CD4-positive, alpha-beta memory T cell (primary cell): ENCODE results near the gene CDHR1. TPM values are rescaled to one million over a fixed set of nuclear protein-coding genes. Genes with fewer than 3 reads are reported as not detected.

ENCODE experiments used
- CTCF ChIA-PET: fragments of 350-600 bp; sonication (Branson Sonifier 250); formaldehyde crosslinking; loops from one replicate; lab custom pipeline; 2021; ENCODE audit warnings: inconsistent platforms; ENCODE audit not compliant: partially characterized antibody; lab: Charles Lee
- POLR2A ChIA-PET: fragments of 350-600 bp; sonication (Branson Sonifier 250); formaldehyde crosslinking; loops from one replicate; lab custom pipeline; 2021; ENCODE audit not compliant: partially characterized antibody; lab: Charles Lee
- DNase-seq, 5 donors: peaks; one replicate each; pipeline versions ENCODE4 v3.0.0 to v3.0.0-alpha.2; 2020 to 2022; ENCODE audit warnings: mixed read lengths in 1 of 5
- H3K27ac ChIP-seq: one replicate; pipeline ENCODE4 v1.7.0; 2013; ENCODE audit warnings: low read depth, low read length
- H3K27me3 ChIP-seq: 2 replicates; pipeline ENCODE4 v1.7.0; 2013; ENCODE audit warnings: mild to moderate bottlenecking, low read length, moderate library complexity; ENCODE audit not compliant: insufficient read depth
- H3K36me3 ChIP-seq: 2 replicates; pipeline ENCODE4 v1.7.0; 2013; ENCODE audit warnings: mild to moderate bottlenecking, low read length, moderate library complexity; ENCODE audit not compliant: insufficient read depth
- H3K4me1 ChIP-seq: 2 replicates; pipeline ENCODE4 v1.7.0; 2013; ENCODE audit warnings: mild to moderate bottlenecking, low read length, moderate library complexity; ENCODE audit not compliant: insufficient read depth
- H3K4me3 ChIP-seq, 2 donors: one replicate each; pipeline ENCODE4 v1.7.0; 2013; ENCODE audit warnings: low read length in 2 of 2, mild to moderate bottlenecking in 1 of 2
- H3K9me3 ChIP-seq, 2 donors: one replicate each; pipeline ENCODE4 v1.7.0; 2013; ENCODE audit warnings: low read length in 2 of 2, control low read depth in 1 of 2; ENCODE audit not compliant: control insufficient read depth in 1 of 2
- H3K27ac Mint-ChIP-seq, 7 donors: one replicate each; pipeline ENCODE4 v1.8.0; 2020 to 2021; ENCODE audit warnings: mixed read lengths in 7 of 7, mild to moderate bottlenecking in 6 of 7, inconsistent platforms in 3 of 7, moderate library complexity in 3 of 7
- H3K27me3 Mint-ChIP-seq, 2 donors: one replicate each; pipeline ENCODE4 v1.8.0; 2020 to 2021; ENCODE audit warnings: mixed read lengths in 2 of 2
- H3K36me3 Mint-ChIP-seq, 2 donors: one replicate each; pipeline ENCODE4 v1.8.0; 2020 to 2021; ENCODE audit warnings: mixed read lengths in 2 of 2, inconsistent platforms in 1 of 2, mild to moderate bottlenecking in 1 of 2
- H3K4me1 Mint-ChIP-seq, 4 donors: one replicate each; pipeline ENCODE4 v1.8.0; 2020 to 2021; ENCODE audit warnings: mixed read lengths in 4 of 4, mild to moderate bottlenecking in 1 of 4
- H3K4me3 Mint-ChIP-seq, 8 donors: one replicate each; pipeline ENCODE4 v1.8.0; 2020 to 2021; ENCODE audit warnings: mixed read lengths in 8 of 8, mild to moderate bottlenecking in 7 of 8, moderate library complexity in 6 of 8, inconsistent platforms in 3 of 8
- H3K9me3 Mint-ChIP-seq, 8 donors: one replicate each; pipeline ENCODE4 v1.8.0; 2020 to 2021; ENCODE audit warnings: mixed read lengths in 8 of 8, mild to moderate bottlenecking in 5 of 8, inconsistent platforms in 3 of 8, moderate library complexity in 1 of 8
- intact Hi-C: fragments of 100-400 bp; cut with micrococcal nuclease; formaldehyde crosslinking; loops from one replicate; pipeline ENCODE4 v1.15.1; 2023
- polyA plus RNA-seq, 2 donors: library from polyadenylated mRNA; unstranded; fragments of 300-500 nt; fragmentation: Illumina TruSeq; gene quantifications; one replicate each; pipeline ENCODE4 v1.2.3, GENCODE V29; 2021
- total RNA-seq, 2 experiments: library from RNA; stranded (reverse); gene quantifications; one replicate each; pipeline ENCODE4 v1.2.3, GENCODE V29; 2021

Gene CDHR1
- total and polyA plus RNA-seq, 4 experiments from 2014 or later = 0.12 to 0.17 TPM; not detected in 2

DNA sequence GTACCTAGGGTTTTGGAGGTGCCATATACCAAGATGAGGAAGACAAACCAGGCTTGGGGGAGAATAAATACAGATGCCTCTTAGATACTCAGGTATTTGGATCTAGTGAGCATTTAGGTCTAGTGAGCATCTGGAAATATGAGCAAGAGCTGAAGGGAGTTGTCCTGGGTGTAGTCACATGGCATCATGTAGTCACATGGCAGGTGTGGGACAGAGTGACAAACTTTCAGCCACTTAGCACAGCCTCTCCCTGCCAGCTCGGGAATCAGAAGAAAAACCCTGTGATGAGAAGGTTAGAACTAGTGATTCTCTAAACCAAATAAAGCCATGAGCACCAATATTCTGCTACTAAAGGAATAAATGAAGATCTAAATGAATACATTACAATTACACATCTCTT, 74.8 kb downstream of the CDHR1 start:
- Mint-ChIP-seq H3K36me3 (no peaks in the 10 kb centered on the region), H3K9me3 (no peaks in the 10 kb centered on the region), H3K27ac (peak overlapping the region in 1 of 7 donors; percentile 1), H3K4me3 (no peak overlapping the region), H3K27me3 (peaks cover 2 to 4% of the 10 kb centered on the region in 2 donors), H3K4me1 (peaks cover 13 to 19% (median 15%) of the 10 kb centered on the region in 4 donors)
- POLR2A ChIA-PET = no interaction called here
- no peaks in the 10 kb centered on the region for H3K27me3 ChIP-seq
- DNase-seq = no peak
- no peaks in the 10 kb centered on the region for H3K36me3 ChIP-seq
- no peaks in the 10 kb centered on the region for H3K4me1 ChIP-seq
- intact Hi-C loops = no loop called here
- no peaks in the 10 kb centered on the region for H3K9me3 ChIP-seq
- no peak overlapping the region for H3K4me3 ChIP-seq
- CTCF ChIA-PET = interaction anchor here (0.9 to 11.3 kb wide), 4 partner anchors 17 to 269 kb away, joined by 3 to 326 read pairs (median 5); no protein-coding TSS in a partner anchor
- no peak overlapping the region for H3K27ac ChIP-seq

Other genes starting within 250 kb of the CDHR1 start
- 10 to 100 TPM; 83.4 to 88.6 TPM for gene GHITM, start 55.0 kb upstream of the CDHR1 start, total RNA-seq
- gene GHITM, start 55.0 kb upstream of the CDHR1 start, polyA plus RNA-seq = 100 to 1,000 TPM; 258 to 525 TPM
- gene GPR15LG, start 20.7 kb upstream of the CDHR1 start, total RNA-seq = not detected
- gene GPR15LG, start 20.7 kb upstream of the CDHR1 start, polyA plus RNA-seq = not detected
- gene LRIT2, start 31.0 kb downstream of the CDHR1 start, total RNA-seq = not detected
- gene LRIT2, start 31.0 kb downstream of the CDHR1 start, polyA plus RNA-seq = not detected
- gene LRIT1, start 47.0 kb downstream of the CDHR1 start, total RNA-seq = not detected
- not detected for gene LRIT1, start 47.0 kb downstream of the CDHR1 start, polyA plus RNA-seq
- not detected for gene RGR, start 50.5 kb downstream of the CDHR1 start, total RNA-seq
- not detected for gene RGR, start 50.5 kb downstream of the CDHR1 start, polyA plus RNA-seq
- 100 to 1,000 TPM; 144 to 151 TPM for gene CCSER2, start 134.1 kb downstream of the CDHR1 start, total RNA-seq
- gene CCSER2, start 134.1 kb downstream of the CDHR1 start, polyA plus RNA-seq = 10 to 100 TPM; 89.8 to 93.3 TPM